Naive B cell (primary cell): ENCODE data around the gene FTCDNL1. TPM values are rescaled to one million over a fixed set of nuclear protein-coding genes. Genes with fewer than 3 reads are reported as not detected.

Experiments
- ATAC-seq, 2 donors: fragments of 150-1000 bp; cut with Tn5 transposase; 2 replicates each; pipeline ENCODE4 v1.10.0; 2021; ENCODE audit warnings: low read depth in 2 of 2, mild to moderate bottlenecking in 2 of 2, moderate library complexity in 2 of 2
- DNase-seq: peaks from one replicate; pipeline ENCODE4 v3.0.0; 2022
- H3K27ac Mint-ChIP-seq, 6 donors: one replicate each; pipeline ENCODE4 v1.8.0; 2020 to 2022; ENCODE audit warnings: mild to moderate bottlenecking in 6 of 6, mixed read lengths in 6 of 6, moderate library complexity in 5 of 6, inconsistent platforms in 2 of 6
- H3K27me3 Mint-ChIP-seq, 3 donors: one replicate each; pipeline ENCODE4 v1.8.0; 2021 to 2022; ENCODE audit warnings: mixed read lengths in 3 of 3, mild to moderate bottlenecking in 1 of 3
- H3K36me3 Mint-ChIP-seq, 2 donors: one replicate each; pipeline ENCODE4 v1.8.0; 2020 to 2022; ENCODE audit warnings: mixed read lengths in 2 of 2, inconsistent platforms in 1 of 2, mild to moderate bottlenecking in 1 of 2
- H3K4me1 Mint-ChIP-seq, 3 donors: one replicate each; pipeline ENCODE4 v1.8.0; 2020 to 2022; ENCODE audit warnings: mixed read lengths in 3 of 3, inconsistent platforms in 1 of 3, mild to moderate bottlenecking in 1 of 3, moderate library complexity in 1 of 3
- H3K4me3 Mint-ChIP-seq, 8 donors: one replicate each; pipeline ENCODE4 v1.8.0; 2020 to 2022; ENCODE audit warnings: mild to moderate bottlenecking in 8 of 8, mixed read lengths in 8 of 8, moderate library complexity in 8 of 8, inconsistent platforms in 2 of 8
- H3K9me3 Mint-ChIP-seq, 7 donors: one replicate each; pipeline ENCODE4 v1.8.0; 2020 to 2022; ENCODE audit warnings: mixed read lengths in 7 of 7, mild to moderate bottlenecking in 5 of 7, inconsistent platforms in 2 of 7, moderate library complexity in 1 of 7
- polyA plus RNA-seq, 6 donors: library from polyadenylated mRNA; unstranded; fragments of 300-500 nt; fragmentation: Illumina TruSeq; gene quantifications; one replicate each; pipeline ENCODE4 v1.2.3, GENCODE V29; 2021; ENCODE audit warnings: low read depth in 6 of 6

FTCDNL1 gene
- polyA plus RNA-seq, 6 donors from 2014 or later = 0.84 to 2.8 (median 1.5) TPM

GRCh38 chr2:199829628-199830027 lies 21.4 kb downstream of the FTCDNL1 start:
- H3K4me3 Mint-ChIP-seq = no peak overlapping the region
- no peaks in the 10 kb centered on the region for H3K9me3 Mint-ChIP-seq
- no peaks in the 10 kb centered on the region for H3K36me3 Mint-ChIP-seq
- H3K4me1 Mint-ChIP-seq = no peaks in the 10 kb centered on the region
- no peaks in the 10 kb centered on the region for H3K27me3 Mint-ChIP-seq
- ATAC-seq (no peak), DNase-seq (no peak)
- H3K27ac Mint-ChIP-seq = no peak overlapping the region

GRCh38 chr2:199819746-199820145 lies 31.2 kb downstream of the FTCDNL1 start:
- no peak overlapping the region for H3K27ac Mint-ChIP-seq
- no peak overlapping the region for H3K4me3 Mint-ChIP-seq
- ATAC-seq = no peak
- no peaks in the 10 kb centered on the region for H3K27me3 Mint-ChIP-seq
- H3K36me3 Mint-ChIP-seq = no peaks in the 10 kb centered on the region
- DNase-seq = no peak
- no peaks in the 10 kb centered on the region for H3K9me3 Mint-ChIP-seq
- peaks cover 0 to 4% (median 0%) of the 10 kb centered on the region in 3 donors for H3K4me1 Mint-ChIP-seq

GRCh38 chr2:199818754-199819153 lies 32.2 kb downstream of the FTCDNL1 start:
- DNase-seq (no peak), ATAC-seq (no peak)
- Mint-ChIP-seq H3K36me3 (no peaks in the 10 kb centered on the region), H3K4me1 (peaks cover 0 to 4% (median 0%) of the 10 kb centered on the region in 3 donors), H3K27me3 (no peaks in the 10 kb centered on the region), H3K9me3 (no peaks in the 10 kb centered on the region), H3K4me3 (no peak overlapping the region), H3K27ac (no peak overlapping the region)

GRCh38 chr2:199818026-199818425 lies 33.0 kb downstream of the FTCDNL1 start:
- H3K27ac Mint-ChIP-seq = no peak overlapping the region
- no peaks in the 10 kb centered on the region for H3K27me3 Mint-ChIP-seq

GRCh38 chr2:199814817-199815211 lies 36.2 kb downstream of the FTCDNL1 start:
- Mint-ChIP-seq H3K4me1 (no peaks in the 10 kb centered on the region), H3K4me3 (no peak overlapping the region), H3K27ac (no peak overlapping the region), H3K36me3 (no peaks in the 10 kb centered on the region), H3K9me3 (no peaks in the 10 kb centered on the region), H3K27me3 (no peaks in the 10 kb centered on the region)
- ATAC-seq (no peak), DNase-seq (no peak)

More at GRCh38 chr2:199818026-199818425, 33.0 kb downstream of the FTCDNL1 start:
- no peak for ATAC-seq
- Mint-ChIP-seq H3K4me1 (peaks cover 0 to 4% (median 0%) of the 10 kb centered on the region in 3 donors), H3K36me3 (no peaks in the 10 kb centered on the region), H3K9me3 (no peaks in the 10 kb centered on the region), H3K4me3 (no peak overlapping the region)
- no peak for DNase-seq

GRCh38 chr2:199814101-199814816 lies 36.7 kb downstream of the FTCDNL1 start:
- no peaks in the 10 kb centered on the region for H3K36me3 Mint-ChIP-seq
- no peak for ATAC-seq
- H3K27ac Mint-ChIP-seq = no peak overlapping the region
- no peaks in the 10 kb centered on the region for H3K9me3 Mint-ChIP-seq
- H3K4me3 Mint-ChIP-seq = no peak overlapping the region
- H3K27me3 Mint-ChIP-seq = no peaks in the 10 kb centered on the region
- H3K4me1 Mint-ChIP-seq = no peaks in the 10 kb centered on the region
- DNase-seq = no peak

- no peaks in the 10 kb centered on the region for H3K27me3 Mint-ChIP-seq
- H3K4me1 Mint-ChIP-seq = no peaks in the 10 kb centered on the region
Measured at GRCh38 chr2:199812493-199812892, 38.5 kb downstream of the FTCDNL1 start.

GRCh38 chr2:199811346-199811745 lies 39.6 kb downstream of the FTCDNL1 start:
- H3K4me1 Mint-ChIP-seq = no peaks in the 10 kb centered on the region
- H3K4me3 Mint-ChIP-seq = no peak overlapping the region
- H3K27me3 Mint-ChIP-seq = no peaks in the 10 kb centered on the region
- H3K27ac Mint-ChIP-seq = no peak overlapping the region
- no peak for DNase-seq
- peaks cover 0 to 6% (median 0%) of the 10 kb centered on the region in 7 donors for H3K9me3 Mint-ChIP-seq
- no peak for ATAC-seq
- no peaks in the 10 kb centered on the region for H3K36me3 Mint-ChIP-seq

More at GRCh38 chr2:199812493-199812892, 38.5 kb downstream of the FTCDNL1 start:
- Mint-ChIP-seq H3K36me3 (no peaks in the 10 kb centered on the region), H3K4me3 (no peak overlapping the region), H3K9me3 (peaks cover 0 to 6% (median 0%) of the 10 kb centered on the region in 7 donors), H3K27ac (no peak overlapping the region)
- no peak for ATAC-seq
- no peak for DNase-seq

GRCh38 chr2:199810422-199811171 lies 40.4 kb downstream of the FTCDNL1 start:
- Mint-ChIP-seq H3K36me3 (no peaks in the 10 kb centered on the region), H3K27me3 (no peaks in the 10 kb centered on the region), H3K4me1 (no peaks in the 10 kb centered on the region), H3K27ac (no peak overlapping the region), H3K4me3 (no peak overlapping the region), H3K9me3 (peaks cover 0 to 6% (median 0%) of the 10 kb centered on the region in 7 donors)
- ATAC-seq (no peak), DNase-seq (no peak)

GRCh38 chr2:199807966-199808365 lies 43.0 kb downstream of the FTCDNL1 start:
- no peak for ATAC-seq
- H3K4me1 Mint-ChIP-seq = no peaks in the 10 kb centered on the region

GRCh38 chr2:199806179-199806578 lies 44.8 kb downstream of the FTCDNL1 start:
- DNase-seq (no peak), ATAC-seq (no peak)
- Mint-ChIP-seq H3K9me3 (peaks cover 0 to 6% (median 0%) of the 10 kb centered on the region in 7 donors), H3K27me3 (no peaks in the 10 kb centered on the region), H3K27ac (no peak overlapping the region), H3K36me3 (no peaks in the 10 kb centered on the region), H3K4me1 (no peaks in the 10 kb centered on the region), H3K4me3 (no peak overlapping the region)

More at GRCh38 chr2:199807966-199808365, 43.0 kb downstream of the FTCDNL1 start:
- Mint-ChIP-seq H3K9me3 (peaks cover 0 to 6% (median 0%) of the 10 kb centered on the region in 7 donors), H3K27me3 (no peaks in the 10 kb centered on the region), H3K27ac (no peak overlapping the region), H3K36me3 (no peaks in the 10 kb centered on the region), H3K4me3 (no peak overlapping the region)
- no peak for DNase-seq

- Mint-ChIP-seq H3K4me1 (no peaks in the 10 kb centered on the region), H3K27me3 (no peaks in the 10 kb centered on the region), H3K36me3 (no peaks in the 10 kb centered on the region), H3K27ac (peak overlapping the region in 1 of 6 donors; percentile 7), H3K9me3 (peaks cover 0 to 6% (median 0%) of the 10 kb centered on the region in 7 donors), H3K4me3 (no peak overlapping the region)
- DNase-seq = no peak
- ATAC-seq = no peak
Measured at GRCh38 chr2:199804831-199805230, 46.2 kb downstream of the FTCDNL1 start.

- H3K4me3 Mint-ChIP-seq = no peak overlapping the region
- no peaks in the 10 kb centered on the region for H3K4me1 Mint-ChIP-seq
- DNase-seq = no peak
- H3K36me3 Mint-ChIP-seq = no peaks in the 10 kb centered on the region
- ATAC-seq = no peak
- no peaks in the 10 kb centered on the region for H3K27me3 Mint-ChIP-seq
- H3K9me3 Mint-ChIP-seq = no peaks in the 10 kb centered on the region
- H3K27ac Mint-ChIP-seq = no peak overlapping the region
Measured at GRCh38 chr2:199798831-199799580, 52.0 kb downstream of the FTCDNL1 start.
